PC-3 (cell line): Measurements from ENCODE around the gene TBX18. TPM values are rescaled to one million over a fixed set of nuclear protein-coding genes. Genes with fewer than 3 reads are reported as not detected.

Source experiments
- ATAC-seq: fragments of 200-7000 bp; cut with Tn5 transposase; 2 replicates; pipeline ENCODE4 v1.9.1; 2020; ENCODE audit warnings: mild to moderate bottlenecking, moderate library complexity
- BruUV-seq: library from RNA; stranded (reverse); fragments of 400-500 nt; replicated peaks from 2 replicates; lab custom pipeline; 2021; lab: Mats Ljungman, UMichigan
- CTCF ChIA-PET: fragments of 300-600 bp; sonication (Branson Sonifier 250); formaldehyde crosslinking; loops from one replicate; lab custom pipeline; 2022; ENCODE audit warnings: antibody characterized with exemption; lab: Charles Lee
- POLR2A ChIA-PET: fragments of 300-600 bp; sonication (Branson Sonifier 250); formaldehyde crosslinking; loops from one replicate; lab custom pipeline; 2022; ENCODE audit warnings: antibody characterized with exemption; ENCODE audit not compliant: unreplicated experiment; lab: Charles Lee
- DNase-seq: peaks from one replicate; pipeline ENCODE4 v3.0.0-alpha.2; 2015
- H2AFZ ChIP-seq: fragments of 300-600 bp; sonication (generic); 2 replicates; pipeline ENCODE4 v1.6.0; 2016; ENCODE audit warnings: antibody characterized with exemption, low read length
- H3F3A ChIP-seq: fragments of 300-600 bp; sonication (generic); one replicate; pipeline ENCODE4 v1.6.0; 2017; ENCODE audit warnings: antibody characterized with exemption, low read length, control low read depth, mild to moderate bottlenecking; ENCODE audit not compliant: unreplicated experiment
- H3K27ac ChIP-seq: fragments of 300-600 bp; sonication (generic); 2 replicates; pipeline ENCODE4 v1.5.1; 2016; ENCODE audit warnings: mild to moderate bottlenecking, low read length
- H3K27me3 ChIP-seq: fragments of 300-600 bp; sonication (generic); 2 replicates; pipeline ENCODE4 v1.6.1; 2016; ENCODE audit warnings: low read length, mixed read lengths
- H3K36me3 ChIP-seq: fragments of 300-600 bp; sonication (generic); 2 replicates; pipeline ENCODE4 v1.6.1; 2016; ENCODE audit warnings: low read depth, mixed run types, low read length, mixed read lengths
- H3K4me1 ChIP-seq: fragments of 300-600 bp; sonication (generic); 2 replicates; pipeline ENCODE4 v1.5.1; 2016; ENCODE audit warnings: low read length; ENCODE audit not compliant: insufficient read depth
- H3K4me2 ChIP-seq: fragments of 300-600 bp; sonication (generic); 2 replicates; pipeline ENCODE4 v1.6.0; 2016; ENCODE audit warnings: low read length
- H3K4me3 ChIP-seq: fragments of 300-600 bp; sonication (generic); 2 replicates; pipeline ENCODE4 v1.5.1; 2016; ENCODE audit warnings: mild to moderate bottlenecking, low read length, mixed read lengths
- H3K79me2 ChIP-seq: fragments of 300-600 bp; sonication (generic); 2 replicates; pipeline ENCODE4 v1.6.1; 2017; ENCODE audit warnings: low read length, mixed read lengths
- H3K9ac ChIP-seq: fragments of 300-600 bp; sonication (generic); 2 replicates; pipeline ENCODE4 v1.6.0; 2016; ENCODE audit warnings: mild to moderate bottlenecking, low read length
- H3K9me2 ChIP-seq: fragments of 300-600 bp; sonication (generic); replicated peaks from 2 replicates; pipeline ENCODE4 v1.6.1; 2016; ENCODE audit warnings: mixed run types, low read length, mixed read lengths
- H3K9me3 ChIP-seq: fragments of 300-600 bp; sonication (generic); 2 replicates; pipeline ENCODE4 v1.6.1; 2016; ENCODE audit warnings: low read length, mixed read lengths
- H4K20me1 ChIP-seq: fragments of 300-600 bp; sonication (generic); 2 replicates; pipeline ENCODE4 v1.6.1; 2016; ENCODE audit warnings: low read length, mixed read lengths
- EZH2 ChIP-seq: fragments of 300-600 bp; sonication (generic); IDR thresholded peaks from one replicate; pipeline ENCODE4 v1.6.1; 2017; ENCODE audit warnings: antibody characterized with exemption, mild to moderate bottlenecking, low read length; ENCODE audit not compliant: unreplicated experiment
- EZH2phosphoT487 ChIP-seq: fragments of 300-600 bp; sonication (generic); IDR thresholded peaks from 2 replicates; pipeline ENCODE4 v1.6.1; 2018; ENCODE audit warnings: mild to moderate bottlenecking, antibody characterized with exemption, low read length, borderline replicate concordance
- intact Hi-C: fragments of 100-400 bp; cut with micrococcal nuclease; formaldehyde crosslinking; loops from 2 replicates; pipeline ENCODE4 v1.9.0; 2023
- total RNA-seq: library from RNA; depleted of rRNA; stranded (reverse); fragments of >200 nt; gene quantifications from 2 replicates; pipeline ENCODE4 v1.2.3, GENCODE V29; 2014
- TF ChIP-seq, protein P1 (sequence below): fragments of 300-600 bp; sonication (generic); conservative IDR thresholded peaks from 2 replicates; pipeline ENCODE4 v1.5.1; 2017; ENCODE audit warnings: antibody characterized with exemption, low read depth, mild to moderate bottlenecking, low read length

Gene TBX18
- total RNA-seq, 1 experiment from 2014 or later = not detected

DNA sequence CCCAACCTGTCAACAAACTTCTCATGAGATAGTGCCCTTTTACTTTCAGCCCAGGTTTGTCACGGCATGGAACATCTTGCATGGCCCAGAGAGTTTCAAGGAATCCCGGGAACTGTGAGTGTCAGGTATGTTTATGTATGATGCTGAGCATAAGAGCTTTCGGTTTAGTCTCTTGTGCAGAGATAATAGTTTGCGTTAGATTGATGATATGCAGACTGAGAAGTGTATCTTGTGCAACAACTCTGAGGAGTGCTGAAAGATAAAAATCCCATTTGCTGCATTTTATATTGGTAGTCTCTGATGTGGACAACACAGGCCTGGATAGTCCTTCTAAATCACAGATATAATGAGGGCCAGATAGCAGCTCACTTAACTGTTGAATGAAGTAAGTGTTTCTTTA is 99.0 kb downstream of the TBX18 start:
- H3K79me2 ChIP-seq = no peaks in the 10 kb centered on the region
- H3F3A ChIP-seq = no peaks in the 10 kb centered on the region
- no peaks in the 10 kb centered on the region for H3K27me3 ChIP-seq
- H3K36me3 ChIP-seq = no peaks in the 10 kb centered on the region
- no peak overlapping the region for H3K4me2 ChIP-seq
- no peak overlapping the region for H2AFZ ChIP-seq
- BruUV-seq = no TSS peak
- CTCF ChIA-PET = no interaction called here
- intact Hi-C loops = no loop called here
- POLR2A ChIA-PET = no interaction called here
- no peak overlapping the region for H3K27ac ChIP-seq
- no peak overlapping the region for H3K9ac ChIP-seq
- no peaks in the 10 kb centered on the region for H3K4me1 ChIP-seq
- H3K4me3 ChIP-seq = no peak overlapping the region
- no peak for DNase-seq
- H4K20me1 ChIP-seq = no peaks in the 10 kb centered on the region
- no peak for TF ChIP-seq EZH2
- no peaks in the 10 kb centered on the region for H3K9me3 ChIP-seq
- H3K9me2 ChIP-seq = no peaks in the 10 kb centered on the region
- ATAC-seq = no peak

DNA sequence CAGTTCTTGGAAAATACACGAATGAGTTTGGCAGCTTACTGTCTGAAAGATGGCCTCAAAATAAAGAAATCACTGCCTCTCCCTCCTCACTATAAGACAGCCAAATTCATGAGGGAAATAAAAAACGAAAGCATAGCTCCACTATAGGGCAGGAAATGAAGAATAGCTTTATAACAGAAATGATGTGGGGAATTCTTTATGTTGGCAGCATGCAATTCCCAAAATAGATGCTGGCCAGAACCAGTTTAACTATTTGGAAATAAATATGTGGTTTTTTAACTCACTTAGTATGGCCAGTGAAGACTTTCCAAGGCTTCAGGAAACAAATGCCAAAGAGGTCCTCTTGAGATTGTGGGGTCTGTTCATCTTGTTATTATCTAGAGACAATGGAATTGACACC is 100.5 kb downstream of the TBX18 start:
- ChIA-PET CTCF (no interaction called here), POLR2A (no interaction called here)
- Histone ChIP-seq H3K4me1 (no peaks in the 10 kb centered on the region), H3K9me3 (no peaks in the 10 kb centered on the region), H3F3A (no peaks in the 10 kb centered on the region), H3K27ac (no peak overlapping the region), H3K9me2 (no peaks in the 10 kb centered on the region), H3K4me2 (no peak overlapping the region), H3K27me3 (no peaks in the 10 kb centered on the region), H3K79me2 (no peaks in the 10 kb centered on the region), H3K9ac (no peak overlapping the region), H4K20me1 (no peaks in the 10 kb centered on the region), H2AFZ (no peak overlapping the region), H3K36me3 (no peaks in the 10 kb centered on the region), H3K4me3 (no peak overlapping the region)
- intact Hi-C loops = no loop called here
- BruUV-seq = no TSS peak
- DNase-seq (no peak), ATAC-seq (no peak)
- TF ChIP-seq EZH2phosphoT487 (no peak), EZH2 (no peak)
- TF ChIP-seq, protein P1, sequence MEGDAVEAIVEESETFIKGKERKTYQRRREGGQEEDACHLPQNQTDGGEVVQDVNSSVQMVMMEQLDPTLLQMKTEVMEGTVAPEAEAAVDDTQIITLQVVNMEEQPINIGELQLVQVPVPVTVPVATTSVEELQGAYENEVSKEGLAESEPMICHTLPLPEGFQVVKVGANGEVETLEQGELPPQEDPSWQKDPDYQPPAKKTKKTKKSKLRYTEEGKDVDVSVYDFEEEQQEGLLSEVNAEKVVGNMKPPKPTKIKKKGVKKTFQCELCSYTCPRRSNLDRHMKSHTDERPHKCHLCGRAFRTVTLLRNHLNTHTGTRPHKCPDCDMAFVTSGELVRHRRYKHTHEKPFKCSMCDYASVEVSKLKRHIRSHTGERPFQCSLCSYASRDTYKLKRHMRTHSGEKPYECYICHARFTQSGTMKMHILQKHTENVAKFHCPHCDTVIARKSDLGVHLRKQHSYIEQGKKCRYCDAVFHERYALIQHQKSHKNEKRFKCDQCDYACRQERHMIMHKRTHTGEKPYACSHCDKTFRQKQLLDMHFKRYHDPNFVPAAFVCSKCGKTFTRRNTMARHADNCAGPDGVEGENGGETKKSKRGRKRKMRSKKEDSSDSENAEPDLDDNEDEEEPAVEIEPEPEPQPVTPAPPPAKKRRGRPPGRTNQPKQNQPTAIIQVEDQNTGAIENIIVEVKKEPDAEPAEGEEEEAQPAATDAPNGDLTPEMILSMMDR = no peak

DNA sequence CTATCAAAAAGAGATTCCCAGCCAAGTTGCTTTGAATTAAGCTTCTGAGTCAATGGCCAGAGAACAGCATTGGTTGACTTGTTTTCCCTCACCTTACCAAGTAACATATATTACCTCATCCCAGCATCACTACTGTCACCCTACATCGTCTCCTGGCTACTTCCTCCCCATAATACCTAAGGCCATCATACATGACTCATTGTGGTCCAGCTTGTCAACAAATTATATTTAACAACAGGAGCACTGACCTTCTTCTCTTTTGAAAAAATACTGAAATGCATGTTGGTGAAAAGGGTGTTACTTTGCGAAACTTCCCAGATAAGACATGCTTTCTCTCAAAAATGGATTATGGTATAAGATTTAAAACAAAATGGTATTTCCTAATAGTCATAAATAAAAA is 106.9 kb downstream of the TBX18 start:
- CTCF ChIA-PET = no interaction called here
- no peak for TF ChIP-seq EZH2phosphoT487
- no peak for TF ChIP-seq EZH2
- TF ChIP-seq, protein P1 = no peak
- H3K79me2 ChIP-seq = no peaks in the 10 kb centered on the region
- H3K27ac ChIP-seq = no peak overlapping the region
- no peaks in the 10 kb centered on the region for H4K20me1 ChIP-seq
- POLR2A ChIA-PET = no interaction called here
- H3F3A ChIP-seq = no peaks in the 10 kb centered on the region
- H3K4me3 ChIP-seq = no peak overlapping the region
- H3K4me1 ChIP-seq = peaks cover 13% of the 10 kb centered on the region
- no peak overlapping the region for H3K4me2 ChIP-seq
- DNase-seq (peak; percentile 61), ATAC-seq (peak; percentile 48)
- no peak overlapping the region for H3K9ac ChIP-seq
- no TSS peak for BruUV-seq
- no peaks in the 10 kb centered on the region for H3K36me3 ChIP-seq
- H3K9me2 ChIP-seq = no peaks in the 10 kb centered on the region
- H3K27me3 ChIP-seq = no peaks in the 10 kb centered on the region
- H3K9me3 ChIP-seq = no peaks in the 10 kb centered on the region
- H2AFZ ChIP-seq = no peak overlapping the region
- intact Hi-C loops = no loop called here
